ENCODE data around the gene DLK1.

Gene DLK1

DNA sequence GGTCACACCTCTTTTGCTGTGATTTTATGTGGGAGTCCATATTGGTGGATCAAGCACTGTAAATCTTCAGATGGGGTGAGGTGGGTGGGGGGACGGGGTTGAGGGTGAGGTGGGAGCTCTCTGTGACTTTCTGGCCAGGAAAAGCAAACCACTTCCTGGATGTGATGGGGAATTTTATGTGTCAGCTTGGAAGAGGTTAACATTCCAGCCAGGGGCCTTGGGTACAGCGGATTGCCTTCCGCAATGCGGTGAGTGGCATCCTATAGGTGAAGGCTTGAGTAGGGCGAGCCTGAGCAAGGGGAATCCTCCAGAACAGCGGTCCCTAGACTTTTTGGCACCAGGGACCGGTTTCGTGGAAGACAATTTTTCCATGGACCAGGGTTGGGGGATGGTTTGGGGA, 36.2 kb downstream of the DLK1 start:
- no peak for FAIRE-seq

DNA sequence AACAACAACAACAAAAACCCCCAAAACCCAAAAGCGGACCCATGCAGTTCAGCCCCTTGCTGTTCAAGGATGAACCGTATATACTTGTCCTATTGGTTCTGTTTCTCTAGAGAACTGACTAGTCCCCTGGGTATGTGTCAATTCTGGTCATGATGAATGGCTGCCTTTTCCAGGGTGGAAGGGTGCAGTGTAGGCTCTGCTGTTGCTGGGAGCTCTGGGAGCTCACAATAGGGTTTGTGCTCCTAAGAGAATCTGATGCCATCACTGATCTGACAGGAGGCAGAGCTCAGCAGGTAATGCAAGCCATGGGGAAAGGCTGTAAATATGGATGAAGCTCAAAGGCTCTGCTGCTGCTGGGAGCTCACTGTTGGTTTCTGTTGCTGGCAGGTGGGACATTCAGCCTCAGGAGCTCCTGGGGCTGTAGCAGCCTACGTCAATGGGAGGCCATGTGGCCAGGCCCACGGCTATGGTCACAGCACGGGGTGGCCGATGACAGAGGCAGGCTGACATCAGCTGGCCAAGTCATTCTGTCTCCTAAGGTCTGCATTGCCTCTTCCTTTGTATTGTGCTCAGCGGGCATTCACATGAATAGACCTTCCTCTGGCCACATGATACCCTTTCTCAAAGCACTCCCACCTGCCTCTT, 37.9 kb downstream of the DLK1 start:
- FAIRE-seq = no peak

DNA sequence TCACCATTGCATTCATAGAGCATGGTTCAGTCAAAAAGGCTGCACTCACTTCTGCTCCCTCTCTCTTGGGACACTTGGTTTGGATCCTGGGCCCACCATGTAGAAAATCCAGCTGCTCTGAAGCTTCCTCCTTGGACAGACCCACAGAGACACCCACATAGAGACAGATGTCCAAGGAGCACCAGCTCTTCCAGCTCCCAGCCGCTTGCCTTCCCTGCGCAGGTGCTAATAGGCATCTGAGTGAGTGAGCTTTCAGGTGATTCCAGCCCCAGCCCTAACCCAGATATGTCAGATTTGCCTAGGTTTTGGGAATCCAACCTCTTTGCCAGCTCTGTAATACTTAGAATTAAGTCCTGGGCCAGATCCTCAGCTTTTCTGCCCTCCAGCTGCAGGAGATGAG, 38.6 kb downstream of the DLK1 start:
- no peak for FAIRE-seq

DNA sequence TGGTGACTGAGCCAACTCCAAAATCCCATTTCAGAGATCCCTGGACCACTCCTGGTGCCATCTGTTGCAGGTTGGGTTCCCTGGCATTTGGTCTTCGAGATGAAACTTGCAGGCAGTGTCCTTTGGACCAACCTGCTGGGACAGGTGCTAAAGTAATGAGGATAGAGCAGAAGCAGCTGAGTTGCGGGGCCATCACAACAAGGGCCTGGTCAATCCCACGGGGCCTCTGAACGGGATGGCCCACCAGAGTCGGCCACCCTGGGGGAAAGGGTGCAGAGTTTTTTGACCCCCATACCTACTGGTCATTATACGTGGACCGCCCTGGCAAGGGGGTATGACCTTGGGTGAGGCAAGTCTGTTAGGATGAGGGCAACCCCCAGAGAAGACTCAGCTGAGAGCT, 39.3 kb downstream of the DLK1 start:
- FAIRE-seq = no peak

DNA sequence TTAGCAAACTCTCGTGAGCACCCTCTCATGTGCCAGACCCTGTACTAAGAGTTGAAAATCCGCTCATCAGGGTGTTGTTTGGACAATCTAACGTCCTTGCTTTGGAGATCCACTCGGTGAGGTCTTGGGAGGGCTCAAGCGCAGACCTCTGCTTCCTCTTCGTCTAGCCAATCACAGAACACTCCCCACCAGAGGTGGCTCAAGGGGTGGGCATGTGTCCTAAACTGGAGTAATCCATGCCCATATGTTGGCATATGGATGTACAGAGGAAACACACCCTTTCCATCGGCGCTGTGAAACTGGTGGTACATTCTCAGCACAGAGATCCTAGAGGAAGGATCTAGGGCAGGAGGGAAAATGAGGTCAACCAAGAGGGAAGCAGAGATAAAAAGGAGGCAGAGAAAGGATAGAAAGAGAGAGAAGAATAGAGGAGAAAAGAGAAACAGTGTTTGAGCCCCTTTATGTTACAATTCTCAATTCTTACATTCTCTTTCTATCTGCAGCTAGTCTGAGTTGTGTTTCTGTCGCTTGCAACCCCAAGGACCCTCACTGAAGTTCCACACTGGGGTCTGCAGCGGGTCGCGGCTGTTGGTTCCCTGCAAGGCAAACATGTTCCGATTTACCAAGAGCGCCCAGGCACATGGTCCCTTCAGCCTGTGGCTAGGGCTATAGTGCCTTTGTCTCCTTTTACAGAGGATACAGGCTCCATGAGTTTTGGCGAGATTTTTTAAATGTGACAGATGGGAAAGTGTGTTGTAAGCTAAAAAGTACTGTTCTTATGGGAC, 40.5 kb downstream of the DLK1 start:
- no peak for FAIRE-seq

DNA sequence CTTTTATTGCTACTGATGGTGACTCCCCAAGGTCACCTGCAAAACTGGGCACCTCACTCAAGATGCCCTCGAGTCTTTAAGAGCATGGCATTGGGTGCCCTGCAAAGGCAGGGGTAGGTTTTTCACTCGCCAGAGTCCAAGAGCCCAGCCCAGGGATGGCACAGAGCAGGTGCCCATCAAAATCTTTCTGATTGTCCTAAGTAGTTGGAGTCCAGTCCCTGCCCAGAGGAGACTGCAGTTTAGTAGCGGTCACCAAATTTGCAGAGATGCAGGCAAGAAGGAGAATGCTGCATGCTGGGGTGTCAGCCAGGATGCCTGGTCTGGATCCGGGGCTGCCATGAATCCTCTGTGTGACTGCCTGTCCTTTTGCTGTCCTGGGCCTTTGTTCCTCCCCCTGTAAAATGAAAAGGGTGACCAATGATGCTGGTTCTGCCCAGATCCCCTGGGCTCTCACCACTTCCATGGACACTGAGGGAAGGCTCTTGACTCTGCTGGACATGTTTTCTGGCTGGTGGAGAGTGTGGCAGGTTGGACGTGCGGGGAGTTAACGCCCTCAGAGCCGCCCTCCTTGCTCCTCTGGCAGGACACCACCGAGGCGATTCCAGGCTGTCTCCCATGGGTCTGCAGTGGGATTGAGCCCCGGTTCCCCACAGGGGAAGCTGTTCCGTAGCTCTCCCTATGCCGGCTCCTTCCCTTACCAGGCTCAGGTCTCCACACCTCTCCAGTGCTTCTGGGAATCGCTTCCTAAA, 41.3 kb downstream of the DLK1 start:
- FAIRE-seq = no peak

DNA sequence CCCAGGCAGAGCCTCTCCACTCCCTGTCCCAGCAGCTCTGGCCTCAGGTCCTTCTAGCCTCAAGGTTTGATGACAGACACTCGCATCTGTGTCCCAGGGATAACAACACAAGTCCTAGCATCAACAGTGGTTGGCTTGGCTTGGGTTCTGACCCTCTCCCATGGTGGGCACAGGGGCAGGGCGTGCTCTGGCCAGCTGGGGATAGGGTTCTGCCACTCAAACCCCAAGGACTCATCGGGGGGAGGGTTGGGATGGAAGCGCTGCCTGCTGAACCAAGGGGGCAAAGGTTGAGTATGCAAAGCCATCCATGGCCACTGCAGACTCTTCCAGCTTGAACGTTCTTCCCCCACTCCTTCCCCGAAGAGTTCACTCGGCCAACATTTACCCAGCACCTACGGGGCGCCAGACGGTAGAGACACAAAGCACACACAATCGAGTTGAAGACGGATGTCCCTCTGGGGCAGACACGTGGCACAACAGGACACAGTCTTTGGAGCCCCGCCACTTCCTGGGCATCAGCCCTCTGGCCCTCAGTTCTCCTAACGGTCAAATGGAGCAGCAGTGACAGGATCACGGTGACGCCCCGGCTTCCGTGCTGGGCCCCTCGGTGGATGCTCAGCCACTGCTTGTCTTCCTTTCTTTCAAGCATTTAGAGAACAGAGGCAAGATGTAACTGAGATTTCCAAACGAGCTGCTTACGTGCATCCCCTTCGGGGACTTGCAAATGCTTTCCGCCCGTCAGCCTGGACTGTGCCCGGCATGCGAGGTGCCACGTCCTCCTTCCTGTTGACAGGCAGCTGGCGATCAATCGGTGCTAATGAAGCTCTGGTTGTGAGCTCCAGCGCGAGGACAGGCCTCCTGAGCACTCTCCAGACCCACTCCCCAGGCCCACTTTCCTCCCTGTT, 42.6 kb downstream of the DLK1 start:
- no peak for FAIRE-seq

DNA sequence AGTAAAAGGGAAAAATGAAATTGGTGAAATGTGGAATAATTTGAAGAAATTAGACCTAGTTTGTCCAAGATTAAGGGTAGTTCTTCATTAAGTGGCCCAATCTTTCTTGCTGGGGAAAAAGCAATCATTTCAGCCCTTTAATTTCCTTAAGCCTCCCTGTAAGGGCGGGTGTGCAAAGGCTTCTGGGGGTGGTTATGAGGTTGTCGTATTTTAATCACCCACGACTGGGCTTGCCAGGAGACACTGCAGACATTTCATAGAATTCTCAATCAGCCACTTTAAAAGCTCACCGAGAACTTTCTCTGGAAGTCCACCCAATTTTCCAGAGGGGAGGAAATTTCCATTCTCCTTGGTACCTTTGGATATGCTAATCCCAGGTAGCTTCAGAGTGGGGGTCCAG, 43.4 kb downstream of the DLK1 start:
- FAIRE-seq = no peak

DNA sequence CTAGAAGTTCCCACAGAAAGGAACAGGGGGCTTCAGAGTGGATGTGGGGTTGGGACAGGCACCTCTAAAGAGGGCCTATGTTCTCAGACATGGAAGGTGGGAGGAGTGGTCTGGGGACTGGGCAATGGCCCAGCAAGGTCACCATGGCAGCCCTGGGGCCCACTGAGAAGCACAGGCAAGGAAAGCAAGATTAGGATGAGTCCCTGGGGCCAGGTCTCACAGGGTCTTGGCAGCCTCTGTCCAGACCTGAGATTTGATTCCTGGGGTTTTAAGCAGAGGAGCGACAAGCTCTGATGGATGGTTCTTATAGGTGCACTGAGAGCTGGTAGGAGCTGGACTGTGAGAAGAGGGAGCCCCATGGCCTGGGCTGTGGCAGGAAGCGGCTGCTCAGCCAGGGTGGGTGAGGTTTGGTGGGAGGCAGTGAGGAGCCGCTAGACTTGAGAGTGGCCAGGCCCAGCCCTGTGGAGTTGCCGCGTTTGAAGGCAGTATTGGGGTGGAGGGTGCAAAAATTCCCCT, 44.0 kb downstream of the DLK1 start:
- FAIRE-seq = no peak

DNA sequence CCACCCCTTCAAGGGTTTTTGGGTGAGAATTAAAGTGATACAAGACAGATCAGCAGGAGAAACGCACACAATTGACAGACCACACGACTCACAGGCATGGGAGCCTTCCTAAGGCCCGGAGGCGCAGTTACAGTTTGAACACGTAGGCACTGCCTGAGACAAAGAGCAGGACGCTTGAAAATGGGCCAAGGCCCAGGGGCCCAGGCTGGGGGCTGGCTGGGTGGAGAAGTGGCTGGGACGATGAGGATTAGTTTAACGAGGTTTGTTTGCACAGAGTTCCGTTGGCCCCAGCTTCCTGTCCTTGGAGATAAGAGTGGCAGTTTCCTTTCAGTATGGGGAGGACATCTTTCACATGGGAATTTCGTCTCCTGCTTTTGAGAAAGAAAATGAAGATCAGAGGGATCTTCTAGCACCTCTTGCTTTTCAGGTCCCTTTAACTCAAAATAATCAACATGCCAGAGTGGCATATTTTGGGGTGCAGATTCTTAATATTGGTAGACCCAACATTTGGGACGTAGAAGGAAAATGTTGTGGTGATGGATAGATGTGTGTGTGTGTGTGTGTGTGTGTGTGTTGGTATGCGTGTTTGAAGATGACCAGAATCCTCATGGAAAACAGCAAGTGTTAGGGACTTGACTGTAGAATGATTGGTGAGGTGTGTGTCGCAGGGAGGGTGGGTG, 44.6 kb downstream of the DLK1 start:
- no peak for FAIRE-seq

DNA sequence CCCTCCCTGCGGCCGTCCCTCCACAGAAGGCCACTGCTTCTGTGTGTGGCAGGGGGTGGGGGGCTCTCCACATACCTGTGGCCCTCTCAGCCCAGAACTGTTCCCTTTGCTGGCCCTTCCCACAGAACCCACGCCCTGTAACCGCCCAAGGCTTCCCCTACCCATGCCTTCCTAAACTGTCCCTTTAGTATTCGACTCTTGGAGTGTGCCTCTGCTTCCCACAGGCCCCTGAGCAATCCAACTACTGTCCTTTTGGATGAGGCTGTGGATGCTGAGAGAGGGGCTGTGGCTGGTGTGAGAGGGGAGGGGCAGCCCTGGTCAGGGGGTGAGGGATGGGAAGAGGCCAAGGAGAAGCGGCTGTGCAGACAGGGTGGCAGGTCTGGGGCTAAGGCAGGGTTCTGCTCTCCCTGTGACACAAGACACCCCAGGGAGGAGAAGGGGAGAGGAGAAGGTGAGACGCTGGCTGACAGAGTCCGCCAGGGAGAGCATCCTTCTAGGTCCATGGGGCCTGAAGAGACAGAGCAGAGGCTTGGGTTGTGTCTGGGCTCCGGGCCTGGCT, 46.0 kb downstream of the DLK1 start:
- no peak for FAIRE-seq

DNA sequence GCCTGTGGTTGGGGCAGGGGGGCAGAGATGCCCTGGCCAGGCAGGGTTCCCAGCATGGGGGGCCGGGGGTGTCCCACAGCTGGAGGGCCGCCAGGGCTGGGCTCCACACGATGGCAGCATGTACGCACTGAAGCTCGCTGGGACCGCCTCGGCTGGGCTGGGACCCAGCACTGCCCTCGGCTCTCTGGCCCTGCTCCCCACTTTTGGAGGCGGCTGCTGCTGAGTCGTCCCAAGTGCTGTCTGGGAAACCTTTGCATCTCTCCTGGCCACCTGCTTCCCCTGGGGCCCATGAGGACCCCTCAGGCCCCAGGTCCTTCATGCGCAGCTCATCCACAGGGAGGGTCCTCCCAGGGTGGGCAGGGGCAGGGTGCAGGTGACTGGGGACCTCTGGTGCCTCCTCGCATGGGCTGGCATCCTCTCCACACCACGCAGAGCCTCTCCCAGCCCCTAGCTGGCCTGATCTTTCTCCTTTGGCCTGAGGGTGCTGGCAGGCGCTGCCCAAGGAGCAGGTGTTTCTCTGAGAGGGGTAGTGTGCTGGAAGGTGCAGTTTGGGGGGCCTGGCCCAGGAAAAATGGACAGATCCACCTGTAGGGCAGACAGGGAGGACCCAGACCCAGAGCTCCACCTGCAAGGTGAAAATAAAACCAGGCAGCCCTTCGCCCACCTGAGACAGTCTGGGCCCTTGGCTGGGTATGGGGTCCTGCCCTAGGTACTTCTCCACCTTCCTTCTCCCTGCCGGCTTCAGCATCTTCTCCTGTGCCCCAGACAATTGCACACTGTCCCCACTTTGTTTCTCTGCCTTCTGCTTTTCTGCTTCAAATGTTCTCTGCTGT, 46.9 kb downstream of the DLK1 start:
- FAIRE-seq = no peak

DNA sequence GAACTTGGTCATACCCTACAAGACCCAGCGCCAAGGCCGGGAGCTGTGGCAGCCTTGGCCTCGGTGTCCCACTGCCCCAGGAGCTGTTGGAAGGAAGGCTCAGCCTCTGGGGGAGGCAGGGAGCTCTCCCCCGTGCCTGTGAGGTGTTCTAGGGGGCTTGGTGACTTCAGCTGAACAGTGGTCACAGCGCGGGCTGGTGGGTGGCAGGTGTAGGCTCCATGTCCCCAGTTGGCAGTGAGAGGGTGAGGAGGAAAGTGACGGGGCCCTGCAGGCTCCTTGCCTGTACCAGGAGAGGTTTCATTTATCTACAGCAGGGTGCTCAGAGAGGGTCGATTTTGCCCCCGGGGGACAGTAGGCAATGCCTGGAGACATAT, 47.5 kb downstream of the DLK1 start:
- no peak for FAIRE-seq

DNA sequence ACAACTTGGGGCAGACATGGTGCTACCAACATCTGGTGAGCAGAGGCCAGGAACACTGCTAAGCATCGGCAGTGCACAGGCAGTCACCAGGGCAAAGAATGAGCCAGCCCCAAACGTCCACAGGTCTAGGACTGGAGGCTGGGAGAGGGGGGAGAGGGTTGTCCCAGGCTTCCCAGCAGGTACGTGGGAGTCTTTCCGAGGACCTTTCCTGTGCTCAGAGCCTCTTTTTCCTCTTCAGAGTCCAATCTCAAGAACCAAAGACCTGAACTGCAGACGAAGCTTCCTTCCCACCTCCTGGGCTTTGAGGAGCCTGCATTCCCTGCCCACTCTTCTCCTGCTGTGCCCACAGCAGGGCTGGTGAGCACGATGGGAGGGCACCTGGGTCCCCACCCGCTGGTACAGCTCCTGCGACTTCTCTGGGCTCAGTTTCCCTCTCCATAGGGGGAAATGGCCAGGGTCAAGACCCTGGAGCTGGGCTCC, 48.7 kb downstream of the DLK1 start:
- FAIRE-seq = no peak

DNA sequence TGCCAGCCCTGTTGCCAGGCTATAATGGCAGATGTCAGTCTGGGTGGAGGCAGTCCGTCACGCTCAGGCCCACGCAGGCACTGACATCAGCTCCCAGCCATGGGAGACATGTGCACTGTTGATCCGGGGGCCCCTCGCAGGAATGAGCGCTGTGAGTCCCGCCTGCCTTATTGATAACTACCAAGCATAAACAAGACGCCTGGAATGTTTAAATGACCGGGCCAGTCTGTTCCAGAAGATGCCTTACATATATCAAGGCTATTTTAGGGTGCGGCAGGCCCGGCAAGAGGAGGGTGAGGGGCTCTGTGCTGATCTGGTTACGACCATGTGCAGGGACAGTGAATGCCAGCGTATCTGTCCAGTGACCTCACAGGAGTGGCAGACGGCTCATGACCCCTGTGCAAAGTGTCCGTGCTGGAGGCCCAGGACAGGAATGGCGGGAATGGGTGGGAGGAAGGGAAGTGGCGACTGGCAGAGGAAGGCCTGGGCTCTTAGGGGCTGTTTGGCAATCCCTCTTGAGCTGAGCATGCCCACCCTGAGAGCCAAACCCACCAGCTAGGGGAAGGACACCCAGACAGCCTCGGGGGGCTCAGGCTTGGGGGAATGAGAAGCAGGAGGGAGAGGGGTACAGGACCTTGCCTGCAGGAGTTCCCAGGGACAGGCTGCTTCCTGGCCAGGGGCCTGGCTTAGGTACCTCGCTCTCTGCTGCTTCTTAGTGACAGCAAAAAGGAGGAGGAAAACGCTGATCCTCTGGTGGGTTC, 49.3 kb downstream of the DLK1 start:
- FAIRE-seq = no peak

DNA sequence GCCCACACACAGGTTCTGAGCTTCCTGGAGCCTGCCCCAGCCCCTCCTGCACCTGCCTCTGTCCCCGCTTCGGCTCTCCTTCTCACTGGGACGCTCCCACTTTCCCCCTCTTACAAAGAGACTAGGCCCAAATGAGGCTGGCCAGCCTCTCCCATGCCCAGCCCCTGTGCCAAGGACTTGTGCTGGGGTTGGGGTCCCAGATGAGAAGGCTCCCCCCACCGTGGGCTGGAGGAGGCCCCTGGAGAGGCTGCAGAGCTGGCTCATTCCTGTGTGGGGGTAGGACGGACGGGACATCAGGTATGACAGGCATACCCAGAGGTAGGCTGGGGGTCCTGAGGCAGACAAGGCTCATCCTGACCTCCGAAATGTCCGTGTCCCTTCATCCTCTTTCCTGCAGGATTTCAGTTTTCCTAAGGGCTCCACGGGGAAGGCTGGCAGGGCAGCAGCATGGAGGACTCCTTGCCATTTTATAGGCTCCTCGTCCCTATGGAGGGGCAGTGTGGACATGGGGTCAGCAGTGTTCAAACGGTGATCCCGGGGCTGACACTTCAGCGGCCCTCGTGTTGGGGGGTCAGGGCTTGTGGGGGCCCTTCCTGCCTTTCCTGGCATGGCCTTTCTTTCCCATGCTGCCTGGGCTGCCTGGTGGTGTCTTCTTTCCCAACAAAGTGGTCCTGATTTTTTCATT, 50.1 kb downstream of the DLK1 start:
- no peak for FAIRE-seq

DNA sequence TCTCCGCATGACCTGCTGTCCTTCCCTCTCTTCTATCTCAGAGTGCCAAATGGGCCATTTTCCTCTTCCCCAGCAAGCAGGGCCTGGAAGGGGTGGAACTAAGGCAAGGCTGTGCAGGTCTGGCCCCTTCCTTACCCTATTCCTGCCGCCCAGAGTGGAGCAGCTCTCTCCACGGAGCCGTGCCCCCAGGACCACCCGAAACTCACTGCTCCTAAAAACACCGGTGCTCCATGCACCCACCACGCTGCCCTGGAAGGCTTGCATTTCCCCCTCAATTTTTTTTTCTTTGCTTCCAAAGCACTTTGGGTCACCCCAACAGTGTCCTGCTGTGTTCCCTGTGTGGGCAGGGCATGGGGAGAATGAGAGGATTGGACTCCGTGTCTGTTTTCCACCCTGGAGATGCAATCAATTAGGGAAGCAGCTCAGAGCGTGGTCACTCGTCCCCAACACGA, 50.7 kb downstream of the DLK1 start:
- no peak for FAIRE-seq

DNA sequence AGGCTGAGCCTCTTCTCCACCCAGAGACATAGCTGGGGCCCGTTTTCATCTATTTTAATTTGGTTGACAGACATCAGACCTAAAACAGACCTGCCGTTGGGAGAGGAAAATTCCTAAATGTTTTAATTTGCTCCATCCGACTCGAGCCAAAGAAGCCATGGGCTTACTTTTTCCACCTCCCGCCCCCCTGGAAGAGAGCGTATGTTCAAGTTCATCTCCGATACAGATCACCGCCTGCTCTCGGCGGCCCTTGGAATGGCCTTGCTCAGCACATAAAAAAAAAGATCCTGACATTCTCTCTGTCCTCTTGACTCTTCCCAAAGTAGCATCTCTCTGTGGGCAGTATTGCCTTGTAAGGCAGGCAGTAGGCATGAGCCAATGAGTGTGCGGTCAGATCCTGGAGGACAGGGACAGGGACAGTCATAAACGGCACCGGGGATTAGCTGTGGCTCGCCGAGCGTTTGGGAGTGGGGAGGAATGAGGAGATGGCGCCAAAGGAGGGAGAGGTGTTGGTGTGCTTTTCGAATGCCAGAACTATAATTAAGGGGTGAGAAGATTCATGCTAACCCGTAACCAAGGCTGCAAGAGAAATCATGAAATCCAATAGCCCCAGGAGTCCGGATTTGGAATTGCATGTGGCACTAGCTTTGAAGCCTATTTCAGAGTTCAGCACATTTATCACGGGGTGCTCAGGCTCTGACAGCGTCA, 51.3 kb downstream of the DLK1 start:
- no peak for FAIRE-seq

DNA sequence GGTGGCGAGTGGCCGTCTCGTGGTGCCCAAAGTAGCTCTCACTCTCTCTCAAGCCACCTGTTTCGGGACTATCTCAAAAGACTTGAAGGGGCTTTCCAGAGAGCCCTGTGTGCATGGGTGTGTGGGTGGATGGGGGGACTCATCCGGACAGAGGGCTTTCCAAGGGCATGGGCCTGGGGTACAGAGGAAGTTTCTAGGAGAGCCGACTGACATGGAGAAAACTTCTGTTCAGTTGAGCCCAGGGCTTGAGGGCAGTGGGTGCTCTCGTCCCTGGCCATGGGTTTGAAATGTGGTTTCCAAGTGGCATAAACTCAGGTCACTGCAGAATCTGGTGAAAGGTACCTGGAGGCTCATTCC, 51.8 kb downstream of the DLK1 start:
- no peak for FAIRE-seq

Data from A204.1 (cell line).